ENCODE measurements around the gene ZNF683.

The ZNF683 gene

DNA sequence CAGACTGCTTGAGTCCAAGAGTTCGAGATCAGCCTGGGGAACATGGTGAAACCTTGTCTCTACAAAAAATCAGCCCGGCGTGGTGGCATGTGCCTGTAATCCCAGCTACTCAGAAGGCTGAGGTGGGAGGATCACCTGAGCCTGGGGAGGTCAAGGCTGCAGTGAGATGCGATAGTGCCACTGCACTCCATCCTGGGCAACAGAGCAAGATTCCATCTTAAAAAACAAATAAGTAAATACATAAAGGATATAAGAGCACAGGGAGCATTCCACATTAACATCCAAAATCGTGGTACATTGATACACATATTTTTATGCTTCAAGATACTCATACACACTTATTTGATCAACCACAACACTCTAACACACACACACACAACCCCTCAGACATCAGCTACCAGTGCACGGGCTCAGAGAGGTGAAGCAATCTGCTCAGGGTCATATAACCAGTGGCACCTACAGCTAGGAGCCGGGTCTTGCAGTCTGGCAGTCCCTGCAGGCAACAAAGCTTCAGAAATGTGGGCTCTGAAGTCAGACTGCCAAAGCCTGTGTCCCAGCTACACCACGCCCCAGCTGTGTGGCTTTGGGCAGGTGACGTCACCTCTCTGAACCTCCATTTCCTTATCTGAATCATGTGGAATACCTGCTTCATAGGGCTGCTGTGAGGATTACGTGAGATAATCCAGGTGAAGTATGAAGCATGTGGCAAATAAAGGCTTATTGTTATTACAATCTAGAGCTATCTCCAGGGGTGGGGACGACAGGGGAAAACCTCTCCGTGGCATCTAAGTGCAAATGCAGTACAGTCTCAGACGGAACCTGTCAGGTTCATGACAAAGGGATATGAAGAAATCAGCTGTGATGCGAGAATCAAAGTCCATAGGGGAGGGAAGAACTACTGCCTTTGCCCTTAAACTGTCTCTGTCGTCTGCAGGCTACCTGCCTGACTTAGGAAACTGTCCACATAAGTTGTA is 13.9 kb downstream of the ZNF683 start:
- DNase-seq (ENCODE audit: low read depth) = peak; percentile 48

- DNase-seq (ENCODE audit: low read depth) = no peak
These were observed 15.4 kb downstream of the ZNF683 start for GRCh38 chr1:26357121-26357602.

- no peak for DNase-seq (ENCODE audit: low read depth)
These were observed 16.4 kb downstream of the ZNF683 start for GRCh38 chr1:26356106-26356505.

DNA sequence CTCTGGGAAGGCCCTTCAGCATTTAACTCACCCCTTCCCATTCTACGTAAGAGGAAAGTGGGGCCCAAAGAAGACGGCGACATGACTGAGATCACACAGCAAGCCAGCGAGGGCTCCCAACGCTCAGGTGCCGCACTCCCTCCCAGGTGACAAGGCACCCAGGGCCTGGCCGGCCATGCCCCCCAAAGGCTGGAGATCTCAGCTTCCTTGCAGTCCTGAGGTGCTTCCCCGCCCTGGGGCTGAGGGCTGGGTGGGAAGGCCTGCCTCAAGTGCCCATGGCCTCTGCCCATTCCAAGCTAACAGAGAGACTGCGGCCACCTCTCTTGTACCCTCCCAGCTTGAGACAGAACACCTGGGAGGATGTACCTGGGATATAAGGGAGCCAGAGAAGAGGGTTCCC is 17.6 kb downstream of the ZNF683 start:
- no peak for DNase-seq (ENCODE audit: low read depth)

DNA sequence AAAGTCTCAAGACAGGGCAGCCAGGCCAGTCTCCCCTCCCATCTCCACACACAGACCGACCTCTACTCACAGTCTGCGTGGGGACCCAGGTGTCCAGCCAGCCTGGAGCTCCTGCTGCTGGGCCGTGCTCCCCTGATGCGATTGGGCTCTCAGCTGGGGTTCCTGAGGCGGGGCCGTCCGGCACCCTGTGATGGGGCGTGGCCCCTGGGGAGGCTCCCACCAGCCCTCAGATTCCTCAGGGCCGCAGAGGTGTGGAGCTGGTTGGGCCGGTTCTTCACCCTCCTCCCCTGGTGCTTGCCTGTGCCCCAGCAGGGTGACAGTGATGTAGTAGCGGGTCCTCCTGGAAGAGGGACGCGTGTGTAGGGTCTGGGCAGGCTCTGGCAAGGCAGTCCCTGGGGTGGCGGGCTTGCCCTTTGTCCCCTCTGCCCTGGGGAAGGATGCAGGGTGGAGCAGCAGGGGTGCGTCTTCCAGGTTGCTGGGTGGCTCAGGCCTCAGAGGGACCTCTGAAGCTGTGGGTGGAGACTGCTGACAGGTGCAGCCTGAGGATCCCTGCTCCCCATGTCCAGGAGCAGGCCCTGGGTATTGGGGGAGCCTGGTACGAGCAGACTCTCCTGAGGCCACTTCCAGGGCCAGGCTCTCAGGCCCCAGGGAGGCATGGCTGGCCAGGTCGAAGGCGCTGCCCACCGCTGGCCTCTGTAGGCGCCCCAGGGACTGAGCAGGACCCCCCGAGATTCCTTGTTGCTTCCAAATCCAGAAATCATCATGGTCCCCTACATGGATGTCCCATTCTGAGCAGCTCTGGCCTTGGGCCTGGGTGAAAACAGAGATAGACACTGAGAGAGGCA is 18.4 kb downstream of the ZNF683 start, which contains the start of gene CRYBG2:
Gene CRYBG2, minus strand, starts transcription at position 155 of the 845 bp plus-strand sequence. CDS start 7,473 bp downstream, outside the sequence.
- no peak for DNase-seq (ENCODE audit: low read depth)

- DNase-seq (ENCODE audit: low read depth) = no peak
These were observed 19.2 kb downstream of the ZNF683 start for GRCh38 chr1:26353210-26353859.

DNA sequence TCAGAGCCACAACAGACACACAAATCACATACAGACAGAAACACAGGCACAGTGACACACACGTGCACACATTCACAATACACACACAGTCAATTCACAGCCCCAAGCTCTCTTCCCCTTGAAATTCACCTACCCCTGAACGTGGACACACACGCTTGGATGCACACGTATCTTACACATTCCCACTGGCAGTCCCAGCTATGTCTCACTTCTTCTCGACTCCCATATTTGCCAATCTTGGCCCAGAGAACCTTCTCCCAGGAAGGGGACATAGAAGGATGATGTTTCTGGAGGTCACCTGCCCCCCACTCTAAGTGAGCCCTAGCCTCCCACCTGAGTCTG is 20.2 kb downstream of the ZNF683 start:
- DNase-seq (ENCODE audit: low read depth) = no peak

DNA sequence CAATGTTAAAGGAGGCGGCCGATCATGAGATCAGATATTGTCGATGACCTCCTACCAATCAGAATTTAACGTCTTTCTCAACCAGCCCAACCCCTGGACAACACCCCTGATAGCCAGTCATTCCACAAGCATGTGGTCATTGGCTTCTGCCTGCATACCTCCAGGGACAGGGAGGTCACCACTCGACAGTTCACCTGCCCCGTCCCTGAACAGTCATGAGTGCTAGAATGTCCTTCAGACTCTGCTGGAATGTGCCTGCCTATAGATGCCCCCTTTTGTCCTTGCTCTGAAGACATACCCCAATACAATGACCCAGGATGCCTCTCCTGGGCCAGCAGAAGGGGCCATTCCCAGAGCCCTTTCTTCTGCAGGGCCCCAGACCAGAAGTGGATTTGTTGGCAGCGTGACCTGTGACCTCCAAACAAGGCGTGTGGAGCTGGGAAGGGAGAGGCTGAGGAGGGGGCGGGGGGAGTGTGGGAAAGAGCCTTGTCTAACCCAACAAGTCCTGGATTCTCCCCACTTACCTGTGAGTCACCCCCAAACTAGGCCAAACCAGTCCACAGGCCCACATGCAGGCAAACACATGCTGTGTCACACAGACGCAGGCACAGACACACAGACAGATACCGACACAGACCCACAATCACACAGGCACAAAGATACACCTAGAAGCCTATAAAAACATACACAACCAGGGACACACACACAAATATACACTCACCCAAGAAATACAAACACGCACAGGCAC is 20.8 kb downstream of the ZNF683 start:
- no peak for DNase-seq (ENCODE audit: low read depth)

- DNase-seq (ENCODE audit: low read depth) = no peak
These were observed 21.6 kb downstream of the ZNF683 start for GRCh38 chr1:26350701-26351589.

DNA sequence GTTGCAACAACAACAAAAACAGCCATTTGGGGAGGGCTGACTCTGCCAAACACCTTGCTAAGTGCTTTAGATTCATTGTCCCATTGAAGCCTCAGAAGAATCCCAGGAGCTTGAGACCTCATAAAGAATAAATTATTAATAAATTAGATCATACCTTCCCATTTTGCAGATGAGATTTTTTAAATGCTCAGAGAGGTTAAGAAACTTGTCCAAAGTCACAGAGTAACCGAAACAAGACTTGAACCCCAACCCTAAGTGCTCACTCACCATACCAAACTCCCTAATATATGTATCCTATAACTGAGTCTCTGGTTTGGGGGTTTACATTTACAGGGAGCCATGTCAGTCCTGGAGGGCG is 22.2 kb downstream of the ZNF683 start:
- DNase-seq (ENCODE audit: low read depth) = no peak

GRCh38 chr1:26349877-26350244 is 22.7 kb downstream of the ZNF683 start:
- no peak for DNase-seq (ENCODE audit: low read depth)

DNA sequence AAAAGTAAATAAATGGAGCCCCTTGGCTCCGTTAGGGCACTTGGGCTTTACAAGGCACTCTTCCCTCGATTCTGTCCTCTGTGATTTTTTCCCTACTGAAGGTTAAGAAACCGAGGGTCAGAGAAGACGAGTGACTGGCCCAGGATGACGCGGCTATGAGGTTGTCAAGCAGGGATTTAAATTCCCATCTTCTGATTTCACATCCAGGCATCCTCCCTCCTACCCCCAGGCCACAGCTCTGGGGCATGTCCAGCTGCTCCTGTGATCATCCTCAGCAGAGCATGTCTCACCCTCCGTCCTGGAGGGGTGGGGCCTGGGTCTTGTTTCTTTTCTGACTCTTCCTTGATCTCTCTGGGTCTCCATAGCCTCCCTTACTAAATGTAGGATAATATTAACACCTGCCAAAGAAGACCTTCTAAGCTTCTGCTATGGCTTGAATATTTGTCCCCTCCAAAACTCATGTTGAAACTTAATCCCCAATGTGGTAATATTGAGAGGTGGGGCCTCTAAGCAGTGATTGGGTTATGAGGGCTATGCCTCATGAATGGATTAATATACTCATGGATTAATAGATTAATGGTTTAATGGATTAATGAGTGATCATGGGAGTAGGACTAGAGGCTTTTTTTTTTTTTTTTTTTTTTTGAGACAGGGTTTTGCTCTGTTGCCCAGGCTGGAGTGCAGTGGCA is 23.2 kb downstream of the ZNF683 start:
- DNase-seq (ENCODE audit: low read depth) = no peak

GRCh38 chr1:26346274-26347033 is 26.1 kb downstream of the ZNF683 start:
- DNase-seq (ENCODE audit: low read depth) = no peak

DNA sequence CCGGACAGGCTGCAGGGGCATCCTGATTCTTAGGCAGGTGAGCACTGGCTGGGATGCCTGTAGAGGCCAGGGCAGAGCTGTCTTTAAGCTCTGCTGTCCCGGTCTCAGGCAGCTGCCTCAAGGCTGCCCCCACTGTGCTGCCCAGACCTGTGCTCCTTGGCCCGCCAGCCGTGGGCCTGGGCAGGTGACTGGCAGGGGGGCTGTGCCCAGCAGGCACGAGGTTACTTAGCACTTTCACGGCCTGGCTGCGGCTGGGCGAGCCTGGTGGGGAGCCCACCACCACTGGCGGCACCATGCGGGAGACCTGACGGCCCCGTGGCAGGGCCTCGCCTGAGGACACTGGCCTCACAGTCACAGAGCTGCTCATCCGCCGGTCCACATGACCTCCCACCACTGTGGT is 26.8 kb downstream of the ZNF683 start:
- DNase-seq (ENCODE audit: low read depth) = no peak

DNA sequence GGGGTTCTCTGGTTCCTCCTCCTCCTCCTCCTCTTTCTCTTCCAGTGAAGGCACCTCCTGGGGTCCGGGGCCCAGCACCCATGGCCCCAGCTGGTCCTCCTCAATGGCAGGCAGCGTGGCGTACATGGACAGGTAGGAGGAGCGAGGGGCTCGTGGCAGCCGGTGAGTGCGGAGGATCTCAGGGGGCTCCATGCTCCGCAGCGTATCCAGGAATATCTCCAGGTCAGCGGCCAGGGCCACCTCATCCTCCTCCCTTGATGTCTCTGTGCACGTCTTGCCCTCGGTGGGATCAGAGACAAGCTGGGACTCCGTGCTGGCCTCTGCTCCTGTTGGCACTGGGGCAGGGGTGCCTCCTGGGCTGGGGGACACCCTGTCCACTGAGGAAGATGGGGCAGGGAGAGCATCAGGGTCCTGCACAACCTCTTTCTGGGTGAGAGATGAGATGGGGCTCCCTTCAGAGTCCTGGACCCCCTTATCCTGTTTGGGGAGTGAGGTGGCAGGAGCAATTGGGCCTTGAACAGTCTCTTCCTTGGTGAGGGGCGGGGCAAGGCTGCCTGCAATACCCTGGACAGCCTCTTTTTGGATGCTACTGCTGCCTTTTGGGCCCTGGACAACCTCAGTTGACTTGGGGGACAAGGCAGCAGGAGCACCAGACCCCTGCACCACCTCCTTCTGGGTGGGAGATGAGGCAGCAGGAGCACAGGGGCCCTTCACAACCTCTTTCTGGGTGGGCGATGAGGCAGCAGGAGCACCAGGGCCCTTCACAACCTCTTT is 28.2 kb downstream of the ZNF683 start:
- DNase-seq (ENCODE audit: low read depth) = no peak

- no peak for DNase-seq (ENCODE audit: low read depth)
These were observed 32.5 kb downstream of the ZNF683 start for GRCh38 chr1:26340047-26340481.

DNA sequence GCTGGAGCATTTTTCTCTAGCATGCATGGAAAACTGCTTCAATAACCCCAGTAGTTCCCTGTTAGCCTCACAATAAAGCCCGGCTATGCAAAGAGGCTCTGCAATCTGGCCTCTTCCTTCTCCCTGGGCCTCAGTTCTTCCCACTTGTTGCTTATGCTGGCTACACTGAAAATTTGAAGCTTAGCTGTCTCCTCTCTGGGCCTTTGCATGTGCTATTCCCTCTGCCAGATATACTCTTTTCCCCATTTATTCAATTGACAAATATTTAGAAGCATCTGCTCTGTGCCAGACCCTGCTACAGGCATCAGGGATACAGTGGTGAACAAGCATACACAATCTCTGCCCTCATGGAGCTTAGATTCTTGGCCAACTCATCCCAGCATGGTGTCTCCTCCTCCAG is 33.9 kb downstream of the ZNF683 start:
- DNase-seq (ENCODE audit: low read depth) = no peak

- DNase-seq (ENCODE audit: low read depth) = no peak
These were observed 34.9 kb downstream of the ZNF683 start for GRCh38 chr1:26337625-26338024.

- no peak for DNase-seq (ENCODE audit: low read depth)
These were observed 35.4 kb downstream of the ZNF683 start for GRCh38 chr1:26337206-26337535.

Data from activated T-cell treated with anti-CD3 and anti-CD28 coated beads for 24 hours (primary cell).